Lower leg skin (tissue), 4 donors: Measurements from ENCODE around the gene RNH1. TPM values are rescaled to one million over a fixed set of nuclear protein-coding genes. Genes with fewer than 3 reads are reported as not detected.
"Not testable (repeated sequence)": the region's sequence is repeated elsewhere in the genome, so short reads cannot be mapped to it uniquely, and the experiment has no call there.

Experiments
- DNase-seq, 2 donors: peaks; one replicate each; pipeline ENCODE4 v3.0.0-alpha.2; 2019; ENCODE audit warnings: low spot score in 2 of 2
- H3K4me3 ChIP-seq: fragments of 200-600 bp; sonication (generic); 2 replicates; pipeline ENCODE4 v1.5.1; 2017; ENCODE audit warnings: mild to moderate bottlenecking, low read depth; ENCODE audit not compliant: poor library complexity, severe bottlenecking
- CTCF ChIP-seq, 3 donors: fragments of 450-650 bp; IDR thresholded peaks; one replicate each; pipeline ENCODE4 v1.5.1; 2016; ENCODE audit warnings: antibody characterized with exemption in 3 of 3, mild to moderate bottlenecking in 3 of 3, moderate library complexity in 2 of 3
- POLR2A ChIP-seq, 2 donors: fragments of 450-650 bp; IDR thresholded peaks; one replicate each; pipeline ENCODE4 v1.6.1; 2016 to 2017; ENCODE audit warnings: antibody characterized with exemption in 2 of 2, mild to moderate bottlenecking in 1 of 2, moderate library complexity in 1 of 2
- WGBS, 2 donors: methylation state at CpG; one replicate each; pipeline ENCODE4 v1.1.5; 2018; 5-methylcytosine and 5-hydroxymethylcytosine counted together
- intact Hi-C: fragments of 100-400 bp; cut with DNase I; formaldehyde crosslinking; loops from one replicate; pipeline ENCODE4 v1.15.0; 2023; ENCODE audit warnings: low total_unique reads
- total RNA-seq, 4 donors: library from RNA; depleted of rRNA; stranded (reverse); fragments of >200 nt; gene quantifications; one replicate each; pipeline ENCODE4 v1.1.0, GENCODE V29; 2016

Gene RNH1
- total RNA-seq, 4 donors from 2014 or later: 419 to 465 (median 446) TPM

- TF ChIP-seq POLR2A (IDR thresholded peaks at IDR 0.05) (no peak), CTCF (IDR thresholded peaks at IDR 0.05) (no peak)
- intact Hi-C loops: no loop called here
- no peak overlapping the region for H3K4me3 ChIP-seq
- DNase-seq: peak in 1 of 2 donors; percentile 83
- 49 to 77% methylated on average over 15 to 17 of the region's 17 CpGs for WGBS, 2 donors
Observed at GRCh38 chr11:526192-526591, 19.1 kb upstream of the RNH1 start.

- intact Hi-C loops: no loop called here
- WGBS, 2 donors: 88 to 94% methylated on average over 10 of the region's 10 CpGs
- no peak overlapping the region for H3K4me3 ChIP-seq
- peak in 1 of 2 donors; percentile 70 for DNase-seq
- TF ChIP-seq POLR2A (IDR thresholded peaks at IDR 0.05) (no peak), CTCF (IDR thresholded peaks at IDR 0.05) (no peak)
Observed at GRCh38 chr11:521177-521688, 14.2 kb upstream of the RNH1 start.

GRCh38 chr11:520428-521176 lies 13.6 kb upstream of the RNH1 start:
- no peak overlapping the region for H3K4me3 ChIP-seq
- intact Hi-C loops: no loop called here
- 92 to 94% methylated on average over 39 of the region's 39 CpGs for WGBS, 2 donors
- peak in 1 of 2 donors; percentile 86 for DNase-seq
- no peak for TF ChIP-seq CTCF (IDR thresholded peaks at IDR 0.05)
- TF ChIP-seq POLR2A (IDR thresholded peaks at IDR 0.05): no peak

- 9% methylated on average over 39 to 50 of the region's 74 CpGs for WGBS, 2 donors
- intact Hi-C loops: no loop called here
- TF ChIP-seq POLR2A (IDR thresholded peaks at IDR 0.05) (no peak), CTCF (IDR thresholded peaks at IDR 0.05) (peak in 2 of 3 donors; percentile 40 to 70)
- no peak overlapping the region for H3K4me3 ChIP-seq
- DNase-seq: peak; percentile 89 to 98
Observed at GRCh38 chr11:518463-519202, 11.6 kb upstream of the RNH1 start.

- intact Hi-C loops, H3K4me3 ChIP-seq: not testable (repeated sequence)
- 93 to 94% methylated on average over 26 to 31 of the region's 43 CpGs for WGBS, 2 donors
- peak in 1 of 2 donors; percentile 86 for DNase-seq
Observed at GRCh38 chr11:516918-517685, 10.1 kb upstream of the RNH1 start.
